ENCODE results near the gene CCDC87.
"Not testable (repeated sequence)": the region's sequence is repeated elsewhere in the genome, so short reads cannot be mapped to it uniquely, and the experiment has no call there.

CCDC87 gene

GRCh38 chr11:66614073-66614472, 21.2 kb upstream of the CCDC87 start:
- no peak for DNase-seq

- no peak for DNase-seq
Observed at GRCh38 chr11:66612458-66612857, 19.6 kb upstream of the CCDC87 start.

- DNase-seq = no peak
Observed at GRCh38 chr11:66609721-66610617, 17.1 kb upstream of the CCDC87 start.

- peak; percentile 52 for DNase-seq
Observed at GRCh38 chr11:66607126-66607834, 14.4 kb upstream of the CCDC87 start.

- DNase-seq = not testable (repeated sequence)
Observed at GRCh38 chr11:66606608-66607007, 13.7 kb upstream of the CCDC87 start.

GRCh38 chr11:66604155-66604554, 11.3 kb upstream of the CCDC87 start:
- DNase-seq = no peak

GRCh38 chr11:66603072-66603471, 10.2 kb upstream of the CCDC87 start:
- no peak for DNase-seq

GRCh38 chr11:66600631-66601233, 7.9 kb upstream of the CCDC87 start:
- DNase-seq = no peak

GRCh38 chr11:66600219-66600618, 7.4 kb upstream of the CCDC87 start:
- DNase-seq = no peak

GRCh38 chr11:66598993-66599392, 6.1 kb upstream of the CCDC87 start:
- DNase-seq = no peak

- no peak for DNase-seq
Observed at GRCh38 chr11:66595245-66595904, 2.5 kb upstream of the CCDC87 start.

- no peak for DNase-seq
Observed at GRCh38 chr11:66593650-66594049, 787 bp upstream of the CCDC87 start.

GRCh38 chr11:66593303-66593635, 406 bp upstream of the CCDC87 start:
- DNase-seq = no peak

- no peak for DNase-seq
Observed at GRCh38 chr11:66591175-66591574, 1.7 kb downstream of the CCDC87 start.

GRCh38 chr11:66589996-66590675, 2.7 kb downstream of the CCDC87 start:
- no peak for DNase-seq

GRCh38 chr11:66589315-66589714, 3.5 kb downstream of the CCDC87 start:
- not testable (repeated sequence) for DNase-seq

GRCh38 chr11:66586136-66586535, 6.7 kb downstream of the CCDC87 start:
- no peak for DNase-seq

GRCh38 chr11:66585447-66585846, 7.4 kb downstream of the CCDC87 start:
- DNase-seq = not testable (repeated sequence)

GRCh38 chr11:66582565-66583147, 10.2 kb downstream of the CCDC87 start:
- DNase-seq = not testable (repeated sequence)

GRCh38 chr11:66581261-66581660, 11.6 kb downstream of the CCDC87 start:
- DNase-seq = no peak

- no peak for DNase-seq
Observed at GRCh38 chr11:66580803-66581202, 12.1 kb downstream of the CCDC87 start.

GRCh38 chr11:66579017-66579606, 13.8 kb downstream of the CCDC87 start:
- peak; percentile 64 for DNase-seq
